Endodermal cell (in vitro differentiated cells): Measurements from ENCODE around the gene KLRK1. TPM values are rescaled to one million over a fixed set of nuclear protein-coding genes. Genes with fewer than 3 reads are reported as not detected.

Source experiments
- DNase-seq: peaks from one replicate; pipeline ENCODE4 v3.0.0-alpha.2; 2017
- H3K27ac ChIP-seq: 2 replicates; pipeline ENCODE4 v1.5.1; 2013; ENCODE audit warnings: mild to moderate bottlenecking, low read depth, low read length, moderate library complexity
- H3K27me3 ChIP-seq: 2 replicates; pipeline ENCODE4 v1.6.1; 2013; ENCODE audit warnings: mild to moderate bottlenecking, low read length, moderate library complexity; ENCODE audit not compliant: insufficient read depth, control insufficient read depth, poor library complexity, severe bottlenecking
- H3K36me3 ChIP-seq: 2 replicates; pipeline ENCODE4 v1.7.0; 2013; ENCODE audit warnings: mild to moderate bottlenecking, low read length, moderate library complexity; ENCODE audit not compliant: control insufficient read depth, insufficient read depth
- H3K4me1 ChIP-seq: one replicate; pipeline ENCODE4 v1.7.0; 2013; ENCODE audit warnings: low read length; ENCODE audit not compliant: control insufficient read depth, insufficient read depth
- H3K4me3 ChIP-seq: 2 replicates; pipeline ENCODE4 v1.5.1; 2013; ENCODE audit warnings: mild to moderate bottlenecking, low read length, moderate library complexity
- H3K9ac ChIP-seq: 2 replicates; pipeline ENCODE4 v1.6.1; 2013; ENCODE audit warnings: mild to moderate bottlenecking, low read length, moderate library complexity; ENCODE audit not compliant: poor library complexity, severe bottlenecking; ENCODE audit errors: extremely low read depth
- H3K9me3 ChIP-seq: 2 replicates; pipeline ENCODE4 v1.6.1; 2013; ENCODE audit warnings: mild to moderate bottlenecking, low read length, moderate library complexity; ENCODE audit not compliant: control insufficient read depth
- H3K27ac Mint-ChIP-seq: 2 replicates; pipeline ENCODE4 v1.8.0; 2020; ENCODE audit warnings: mixed read lengths
- H3K27me3 Mint-ChIP-seq: 2 replicates; pipeline ENCODE4 v1.8.0; 2021; ENCODE audit warnings: mild to moderate bottlenecking, mixed read lengths; ENCODE audit not compliant: insufficient read depth
- H3K36me3 Mint-ChIP-seq: 2 replicates; pipeline ENCODE4 v1.8.0; 2020; ENCODE audit warnings: low read depth, mixed read lengths
- H3K4me1 Mint-ChIP-seq: 2 replicates; pipeline ENCODE4 v1.8.0; 2020; ENCODE audit warnings: mixed read lengths
- H3K4me3 Mint-ChIP-seq: 2 replicates; pipeline ENCODE4 v1.8.0; 2020; ENCODE audit warnings: mild to moderate bottlenecking, moderate library complexity, mixed read lengths
- H3K9me3 Mint-ChIP-seq: 2 replicates; pipeline ENCODE4 v1.8.0; 2020; ENCODE audit warnings: mild to moderate bottlenecking, mixed read lengths
- CTCF ChIP-seq: fragments of 200-600 bp; sonication (generic); conservative IDR thresholded peaks from 2 replicates; pipeline ENCODE4 v1.5.0; 2021; ENCODE audit warnings: antibody characterized with exemption, mild to moderate bottlenecking
- WGBS, 2 experiments: methylation state at CpG; one replicate each; pipeline versions ENCODE4 v1.1.5 to v1.1.7; 2013; ENCODE audit warnings: missing lambda C conversion rate in 2 of 2, mixed read lengths in 1 of 2; ENCODE audit not compliant: insufficient coverage in 1 of 2, insufficient read length in 1 of 2; 5-methylcytosine and 5-hydroxymethylcytosine counted together
- total RNA-seq, 2 donors: library from RNA; stranded (reverse); fragmentation: NEBNext Ultra II Directional in 1 of 2; extraction: Animal tissue kit (Norgen Biotek cat#: 25700) in 1 of 2; gene quantifications; 2 replicates in 1 of 2; 3 replicates in 1 of 2; pipeline ENCODE4 v1.2.1, GENCODE V29; 2021

The KLRK1 gene
- total RNA-seq, 2 donors from 2014 or later: 0.24 TPM; not detected in 1

- WGBS, 2 experiments: 40 to 70% methylated on average over 2 to 6 of the region's 6 CpGs
- Mint-ChIP-seq H3K27me3 (no peaks in the 10 kb centered on the region), H3K36me3 (peaks cover 24% of the 10 kb centered on the region)
Measured at GRCh38 chr12:10365696-10366405, 24.0 kb downstream of the KLRK1 start.

DNA sequence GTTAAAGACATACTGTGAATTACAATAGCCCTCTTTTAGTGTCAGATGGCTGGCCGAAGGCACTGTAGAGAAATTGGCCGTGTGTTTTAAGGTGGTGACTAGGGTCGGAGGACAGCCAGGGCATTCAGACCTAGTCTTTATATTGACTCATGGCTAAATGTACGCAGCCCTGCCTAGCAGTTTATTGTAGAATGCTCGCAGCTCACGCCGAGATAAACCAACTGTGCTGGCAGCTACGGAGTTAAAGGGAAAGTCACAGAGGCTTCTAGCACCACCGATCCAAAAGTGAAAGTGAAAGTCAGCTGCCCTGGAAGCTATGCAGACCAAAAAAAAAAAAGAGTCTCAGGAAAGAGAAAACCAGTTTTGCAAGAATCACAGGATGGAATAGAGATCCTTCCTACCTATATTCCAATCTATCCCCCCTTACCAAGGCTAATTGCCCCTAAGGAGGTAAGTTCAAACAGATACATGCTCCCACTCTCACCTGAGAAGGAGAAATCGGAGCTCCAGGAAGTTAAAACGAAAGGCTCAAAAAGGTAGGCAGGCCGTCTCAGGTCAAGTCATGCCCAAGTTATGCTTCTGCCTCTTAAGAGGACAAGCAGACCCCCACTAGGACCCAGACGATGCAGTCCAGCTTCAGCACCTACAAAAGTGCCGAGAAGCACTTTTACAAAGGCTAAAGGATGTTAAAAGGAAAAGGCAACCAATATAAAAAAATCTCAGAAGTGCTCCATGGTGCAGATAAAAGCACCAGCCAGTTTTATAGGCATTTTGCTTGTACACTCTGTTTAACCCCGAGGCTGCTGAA is 24.8 kb downstream of the KLRK1 start:
- Histone ChIP-seq H3K4me1 (peaks cover 8% of the 10 kb centered on the region), H3K9me3 (peaks cover 32% of the 10 kb centered on the region)

More at GRCh38 chr12:10365696-10366405, 24.0 kb downstream of the KLRK1 start:
- H3K36me3 ChIP-seq: no peaks in the 10 kb centered on the region
- no peak overlapping the region for H3K9ac ChIP-seq
- Mint-ChIP-seq H3K9me3 (peaks cover 27% of the 10 kb centered on the region), H3K4me3 (no peak overlapping the region), H3K27ac (no peak overlapping the region), H3K4me1 (peaks cover 14% of the 10 kb centered on the region)
- peaks cover 30% of the 10 kb centered on the region for H3K27me3 ChIP-seq
- no peak overlapping the region for H3K27ac ChIP-seq
- peak; percentile 45 for DNase-seq
- peak; percentile 59 for TF ChIP-seq CTCF
- H3K4me3 ChIP-seq: peak overlapping the region; percentile 77
- peaks cover 24% of the 10 kb centered on the region for H3K9me3 ChIP-seq
- H3K4me1 ChIP-seq: peaks cover 10% of the 10 kb centered on the region

More for the DNA sequence above, 24.8 kb downstream of the KLRK1 start:
- Histone ChIP-seq H3K27ac (no peak overlapping the region), H3K36me3 (no peaks in the 10 kb centered on the region), H3K27me3 (peaks cover 30% of the 10 kb centered on the region), H3K4me3 (peak overlapping the region; percentile 77), H3K9ac (no peak overlapping the region)
- TF ChIP-seq CTCF: no peak
- DNase-seq: peak; percentile 88
- Mint-ChIP-seq H3K9me3 (peaks cover 35% of the 10 kb centered on the region), H3K4me1 (peaks cover 9% of the 10 kb centered on the region), H3K36me3 (peaks cover 28% of the 10 kb centered on the region), H3K27me3 (no peaks in the 10 kb centered on the region), H3K27ac (no peak overlapping the region), H3K4me3 (no peak overlapping the region)
- 4 to 14% methylated on average over 8 to 15 of the region's 15 CpGs for WGBS, 2 experiments
